Astrocyte (in vitro differentiated cells and primary cell): ENCODE results near the gene HYCC1. TPM values are rescaled to one million over a fixed set of nuclear protein-coding genes. Genes with fewer than 3 reads are reported as not detected.
"Not testable (repeated sequence)": the region's sequence is repeated elsewhere in the genome, so short reads cannot be mapped to it uniquely, and the experiment has no call there.

Experiments
- DNase-seq: peaks from one replicate; pipeline ENCODE4 v3.0.0-alpha.2; 2010; ENCODE audit warnings: low read depth
- FAIRE-seq: peaks from 2 replicates; lab custom pipeline; 2011; peaks lifted over from hg19 to GRCh38; lab: Jason Lieb, UNC
- H2AFZ ChIP-seq: 2 replicates; pipeline ENCODE4 v1.6.0; 2012; ENCODE audit warnings: low read depth, low read length, inconsistent platforms
- H3K27ac ChIP-seq: 2 replicates; pipeline ENCODE4 v1.5.1; 2011; ENCODE audit warnings: low read depth, low read length, inconsistent platforms
- H3K27me3 ChIP-seq: 2 replicates; pipeline ENCODE4 v1.6.0; 2011; ENCODE audit warnings: low read length, inconsistent platforms; ENCODE audit not compliant: insufficient read depth
- H3K36me3 ChIP-seq: 2 replicates; pipeline ENCODE4 v1.5.1; 2011; ENCODE audit warnings: low read length, inconsistent platforms; ENCODE audit not compliant: insufficient read depth
- H3K4me1 ChIP-seq: 2 replicates; pipeline ENCODE4 v1.5.1; 2011; ENCODE audit warnings: low read length, inconsistent platforms; ENCODE audit not compliant: insufficient read depth
- H3K4me2 ChIP-seq: 2 replicates; pipeline ENCODE4 v1.6.0; 2012; ENCODE audit warnings: low read length, inconsistent platforms
- H3K4me3 ChIP-seq: 2 replicates; pipeline ENCODE4 v1.5.1; 2011; ENCODE audit warnings: low read depth, mild to moderate bottlenecking, low read length, inconsistent platforms; ENCODE audit not compliant: insufficient read depth
- H3K79me2 ChIP-seq: 2 replicates; pipeline ENCODE4 v1.6.0; 2012; ENCODE audit warnings: mild to moderate bottlenecking, low read length, inconsistent platforms; ENCODE audit not compliant: insufficient read depth
- H3K9ac ChIP-seq: 2 replicates; pipeline ENCODE4 v1.6.0; 2012; ENCODE audit warnings: mild to moderate bottlenecking, low read length, inconsistent platforms
- H3K9me3 ChIP-seq: 2 replicates; pipeline ENCODE4 v1.5.1; 2012; ENCODE audit warnings: low read depth, mild to moderate bottlenecking, low read length, inconsistent platforms; ENCODE audit not compliant: insufficient read depth
- H4K20me1 ChIP-seq: 2 replicates; pipeline ENCODE4 v1.6.0; 2012; ENCODE audit warnings: low read length, inconsistent platforms; ENCODE audit not compliant: insufficient read depth
- H3K27ac Mint-ChIP-seq: one replicate; pipeline ENCODE4 v1.8.0; 2021; ENCODE audit warnings: mild to moderate bottlenecking, mixed read lengths; ENCODE audit not compliant: unreplicated experiment
- H3K27me3 Mint-ChIP-seq: one replicate; pipeline ENCODE4 v1.8.0; 2021; ENCODE audit warnings: low read depth, mixed read lengths; ENCODE audit not compliant: unreplicated experiment
- H3K36me3 Mint-ChIP-seq: one replicate; pipeline ENCODE4 v1.8.0; 2021; ENCODE audit warnings: low read depth, mixed read lengths; ENCODE audit not compliant: unreplicated experiment
- H3K4me1 Mint-ChIP-seq: one replicate; pipeline ENCODE4 v1.8.0; 2021; ENCODE audit warnings: low read depth, mixed read lengths; ENCODE audit not compliant: unreplicated experiment
- H3K4me3 Mint-ChIP-seq: one replicate; pipeline ENCODE4 v1.8.0; 2021; ENCODE audit warnings: mild to moderate bottlenecking, moderate library complexity, mixed read lengths; ENCODE audit not compliant: unreplicated experiment
- H3K9me3 Mint-ChIP-seq: one replicate; pipeline ENCODE4 v1.8.0; 2021; ENCODE audit warnings: mild to moderate bottlenecking, mixed read lengths; ENCODE audit not compliant: unreplicated experiment
- CTCF ChIP-seq: IDR thresholded peaks from 2 replicates; pipeline ENCODE4 v1.5.1; 2011; ENCODE audit warnings: low read depth, mild to moderate bottlenecking, inconsistent platforms, low read length, moderate library complexity; ENCODE audit not compliant: insufficient read depth
- EZH2 ChIP-seq: IDR thresholded peaks from 2 replicates; pipeline ENCODE4 v1.6.1; 2012; ENCODE audit warnings: mild to moderate bottlenecking, low read length, inconsistent platforms; ENCODE audit not compliant: insufficient read depth
- total RNA-seq: library from RNA; stranded (reverse); gene quantifications from 2 replicates; pipeline ENCODE4 v1.2.1, GENCODE V29; 2021

The HYCC1 gene
- total RNA-seq, 1 donor from 2014 or later = 79.8 TPM

- Histone ChIP-seq H3K9ac (no peak overlapping the region), H3K79me2 (peaks cover 37% of the 10 kb centered on the region), H3K4me1 (peaks cover 18% of the 10 kb centered on the region), H3K27me3 (no peaks in the 10 kb centered on the region), H2AFZ (no peak overlapping the region), H3K27ac (peak overlapping the region; percentile 90), H3K9me3 (no peaks in the 10 kb centered on the region), H4K20me1 (no peaks in the 10 kb centered on the region), H3K36me3 (peaks cover 31% of the 10 kb centered on the region), H3K4me2 (peak overlapping the region; percentile 69), H3K4me3 (no peak overlapping the region)
- TF ChIP-seq CTCF (no peak), EZH2 (no peak)
- H3K4me3 Mint-ChIP-seq = no peak overlapping the region
- H3K9me3 Mint-ChIP-seq = no peaks in the 10 kb centered on the region
- H3K27me3 Mint-ChIP-seq = no peaks in the 10 kb centered on the region
- no peak for DNase-seq
- H3K36me3 Mint-ChIP-seq = peaks cover 4% of the 10 kb centered on the region
- no peak overlapping the region for H3K27ac Mint-ChIP-seq
- no peak for FAIRE-seq
- peaks cover 23% of the 10 kb centered on the region for H3K4me1 Mint-ChIP-seq
Observed at GRCh38 chr7:22979251-22979650, 34.7 kb downstream of the HYCC1 start.

- not testable (repeated sequence) for H3K4me3 Mint-ChIP-seq, H3K27ac ChIP-seq, H3K36me3 Mint-ChIP-seq, H3K27me3 Mint-ChIP-seq, H3K4me1 Mint-ChIP-seq, H3K4me3 ChIP-seq, H3K4me1 ChIP-seq, H3K9me3 ChIP-seq, DNase-seq, H3K27ac Mint-ChIP-seq, H3K27me3 ChIP-seq, H3K4me2 ChIP-seq, H2AFZ ChIP-seq, H3K9me3 Mint-ChIP-seq, H3K9ac ChIP-seq, FAIRE-seq, H4K20me1 ChIP-seq
- Histone ChIP-seq H3K36me3 (peaks cover 35% of the 10 kb centered on the region), H3K79me2 (peaks cover 15% of the 10 kb centered on the region)
Observed at GRCh38 chr7:22974636-22975035, 39.3 kb downstream of the HYCC1 start.

GRCh38 chr7:22972207-22972606 lies 41.7 kb downstream of the HYCC1 start:
- no peak overlapping the region for H3K27ac ChIP-seq
- H3K4me3 ChIP-seq = no peak overlapping the region
- peaks cover 41% of the 10 kb centered on the region for H3K36me3 ChIP-seq
- no peaks in the 10 kb centered on the region for H3K4me1 ChIP-seq
- no peaks in the 10 kb centered on the region for H3K27me3 ChIP-seq
- H3K27me3 Mint-ChIP-seq = no peaks in the 10 kb centered on the region
- no peak overlapping the region for H3K4me3 Mint-ChIP-seq
- H2AFZ ChIP-seq = no peak overlapping the region
- H3K9me3 Mint-ChIP-seq = no peaks in the 10 kb centered on the region
- DNase-seq (no peak), FAIRE-seq (peak; percentile 64)
- TF ChIP-seq CTCF = no peak
- no peak for TF ChIP-seq EZH2
- H3K27ac Mint-ChIP-seq = no peak overlapping the region
- H3K4me2 ChIP-seq = no peak overlapping the region
- no peaks in the 10 kb centered on the region for H3K79me2 ChIP-seq
- peaks cover 7% of the 10 kb centered on the region for H3K36me3 Mint-ChIP-seq
- no peak overlapping the region for H3K9ac ChIP-seq
- no peaks in the 10 kb centered on the region for H3K9me3 ChIP-seq
- no peaks in the 10 kb centered on the region for H4K20me1 ChIP-seq
- no peaks in the 10 kb centered on the region for H3K4me1 Mint-ChIP-seq
